Measurements from ENCODE around the gene DNASE1L2. TPM values are rescaled to one million over a fixed set of nuclear protein-coding genes. Genes with fewer than 3 reads are reported as not detected.

DNASE1L2 gene
- total and polyA plus RNA-seq, 10 of the 15 experiments (the other 5 are each of a cell fraction or from before 2014, with no cell fraction given): 0.06 to 1.5 (median 0.29) TPM

DNA sequence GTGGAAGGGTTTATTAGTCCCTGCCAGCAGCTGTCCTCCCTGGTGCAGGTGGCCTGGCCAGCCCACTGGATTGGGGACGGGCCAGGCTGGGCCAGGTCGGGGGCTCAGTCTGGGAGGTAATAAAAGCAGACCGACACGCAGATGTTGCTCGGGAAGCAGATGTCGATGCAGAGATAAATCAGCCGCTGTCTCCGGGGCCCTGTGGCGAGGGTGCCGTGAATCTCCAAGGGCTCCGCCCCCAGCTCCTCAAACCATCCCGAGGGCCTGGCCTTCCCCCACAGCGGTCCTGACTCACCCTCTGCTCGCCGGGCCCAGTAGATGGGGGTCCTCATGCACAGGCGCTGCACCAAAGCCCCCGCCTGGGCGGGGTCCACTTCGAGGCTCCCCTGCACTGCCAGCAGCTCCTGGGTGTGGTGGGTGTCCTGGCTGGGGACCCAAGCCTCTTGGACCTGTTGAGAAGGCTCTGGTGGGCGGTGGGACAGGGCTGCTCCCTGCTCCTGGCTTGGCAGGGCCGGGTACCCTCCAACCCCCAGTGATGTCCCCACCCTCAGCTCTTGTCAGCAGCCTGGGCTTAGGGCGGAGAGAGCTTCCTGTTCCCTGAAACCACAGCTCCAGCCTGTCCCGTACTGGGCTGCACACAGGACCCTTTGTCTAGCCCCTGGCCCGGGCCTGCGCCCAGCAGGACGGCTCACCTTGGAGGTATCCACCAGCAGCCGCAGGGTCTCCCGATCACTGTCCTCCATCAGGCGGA is 26.8 kb upstream of the DNASE1L2 start:
- Histone ChIP-seq H3K9ac (ENCODE audit: control insufficient read depth, insufficient read depth, low read length) (no peak overlapping the region), H4K20me1 (ENCODE audit: control insufficient read depth, insufficient read depth) (no peaks in the 10 kb centered on the region), H3K79me2 (ENCODE audit: control insufficient read depth, insufficient read depth, low read length) (peaks cover 33% of the 10 kb centered on the region), H2AFZ (ENCODE audit: control insufficient read depth, low read depth, low read length) (no peak overlapping the region), H3K4me3 (no peak overlapping the region), H3K4me2 (ENCODE audit: control insufficient read depth, insufficient read depth) (no peak overlapping the region), H3K27me3 (replicated peaks in 1 of 2; ENCODE audit: control insufficient read depth in 2 of 2, insufficient read depth in 2 of 2, low read length in 1 of 2) (no peaks in the 10 kb centered on the region), H3K36me3 (ENCODE audit: control insufficient read depth in 2 of 2, insufficient read depth in 2 of 2, low read length in 1 of 2) (peaks cover 8 to 19% of the 10 kb centered on the region in 2 experiments; a peak in 3 of 4 replicates), H3K27ac (ENCODE audit: control insufficient read depth, insufficient read depth) (no peak overlapping the region), H3K9me3 (replicated peaks; ENCODE audit: control insufficient read depth, insufficient read depth, low read length) (no peaks in the 10 kb centered on the region), H3K4me1 (ENCODE audit: control insufficient read depth, insufficient read depth, low read length) (peaks cover 6% of the 10 kb centered on the region; the same call in 1 of the 2 replicates)
- DNase-seq (ENCODE audit: low read depth, low spot score) (no peak), FAIRE-seq (no peak), ATAC-seq (no peak)
- TF ChIP-seq NR2F1 (conservative IDR thresholded peaks at IDR 0.05): no peak
- TF ChIP-seq ESRRA (IDR thresholded peaks at IDR 0.05; ENCODE audit: low read length): no peak
- TF ChIP-seq, protein P1, sequence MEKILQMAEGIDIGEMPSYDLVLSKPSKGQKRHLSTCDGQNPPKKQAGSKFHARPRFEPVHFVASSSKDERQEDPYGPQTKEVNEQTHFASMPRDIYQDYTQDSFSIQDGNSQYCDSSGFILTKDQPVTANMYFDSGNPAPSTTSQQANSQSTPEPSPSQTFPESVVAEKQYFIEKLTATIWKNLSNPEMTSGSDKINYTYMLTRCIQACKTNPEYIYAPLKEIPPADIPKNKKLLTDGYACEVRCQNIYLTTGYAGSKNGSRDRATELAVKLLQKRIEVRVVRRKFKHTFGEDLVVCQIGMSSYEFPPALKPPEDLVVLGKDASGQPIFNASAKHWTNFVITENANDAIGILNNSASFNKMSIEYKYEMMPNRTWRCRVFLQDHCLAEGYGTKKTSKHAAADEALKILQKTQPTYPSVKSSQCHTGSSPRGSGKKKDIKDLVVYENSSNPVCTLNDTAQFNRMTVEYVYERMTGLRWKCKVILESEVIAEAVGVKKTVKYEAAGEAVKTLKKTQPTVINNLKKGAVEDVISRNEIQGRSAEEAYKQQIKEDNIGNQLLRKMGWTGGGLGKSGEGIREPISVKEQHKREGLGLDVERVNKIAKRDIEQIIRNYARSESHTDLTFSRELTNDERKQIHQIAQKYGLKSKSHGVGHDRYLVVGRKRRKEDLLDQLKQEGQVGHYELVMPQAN (conservative IDR thresholded peaks at IDR 0.05): no peak
- no peak for TF ChIP-seq RAD51 (IDR thresholded peaks at IDR 0.05)
- TF ChIP-seq RCOR1 (conservative IDR thresholded peaks at IDR 0.05; ENCODE audit: low read depth, low read length): no peak
- no peak for TF ChIP-seq CREM (IDR thresholded peaks at IDR 0.05; ENCODE audit: low read depth)
- TF ChIP-seq SREBF2 (IDR thresholded peaks at IDR 0.05; ENCODE audit: low read length): no peak
- TF ChIP-seq SUPT20H (IDR thresholded peaks at IDR 0.05; ENCODE audit: borderline replicate concordance, control insufficient read depth, low read depth, low read length): no peak
- no peak for TF ChIP-seq MTA3 (IDR thresholded peaks at IDR 0.05; ENCODE audit: borderline replicate concordance, low read length)
- TF ChIP-seq, protein P2, sequence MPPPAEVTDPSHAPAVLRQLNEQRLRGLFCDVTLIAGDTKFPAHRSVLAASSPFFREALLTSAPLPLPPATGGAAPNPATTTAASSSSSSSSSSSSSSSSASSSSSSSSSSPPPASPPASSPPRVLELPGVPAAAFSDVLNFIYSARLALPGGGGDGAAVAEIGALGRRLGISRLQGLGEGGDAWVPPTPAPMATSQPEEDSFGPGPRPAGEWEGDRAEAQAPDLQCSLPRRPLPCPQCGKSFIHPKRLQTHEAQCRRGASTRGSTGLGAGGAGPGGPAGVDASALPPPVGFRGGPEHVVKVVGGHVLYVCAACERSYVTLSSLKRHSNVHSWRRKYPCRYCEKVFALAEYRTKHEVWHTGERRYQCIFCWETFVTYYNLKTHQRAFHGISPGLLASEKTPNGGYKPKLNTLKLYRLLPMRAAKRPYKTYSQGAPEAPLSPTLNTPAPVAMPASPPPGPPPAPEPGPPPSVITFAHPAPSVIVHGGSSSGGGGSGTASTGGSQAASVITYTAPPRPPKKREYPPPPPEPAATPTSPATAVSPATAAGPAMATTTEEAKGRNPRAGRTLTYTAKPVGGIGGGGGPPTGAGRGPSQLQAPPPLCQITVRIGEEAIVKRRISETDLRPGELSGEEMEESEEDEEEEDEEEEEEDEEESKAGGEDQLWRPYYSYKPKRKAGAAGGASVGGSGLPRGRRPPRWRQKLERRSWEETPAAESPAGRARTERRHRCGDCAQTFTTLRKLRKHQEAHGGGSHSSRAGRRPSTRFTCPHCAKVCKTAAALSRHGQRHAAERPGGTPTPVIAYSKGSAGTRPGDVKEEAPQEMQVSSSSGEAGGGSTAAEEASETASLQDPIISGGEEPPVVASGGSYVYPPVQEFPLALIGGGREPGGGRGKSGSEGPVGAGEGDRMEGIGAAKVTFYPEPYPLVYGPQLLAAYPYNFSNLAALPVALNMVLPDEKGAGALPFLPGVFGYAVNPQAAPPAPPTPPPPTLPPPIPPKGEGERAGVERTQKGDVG (CRISPR knock-in tag; IDR thresholded peaks at IDR 0.05): no peak
- TF ChIP-seq TCF12 (IDR thresholded peaks at IDR 0.05; ENCODE audit: low read depth, low read length): no peak
- TF ChIP-seq, protein P3, sequence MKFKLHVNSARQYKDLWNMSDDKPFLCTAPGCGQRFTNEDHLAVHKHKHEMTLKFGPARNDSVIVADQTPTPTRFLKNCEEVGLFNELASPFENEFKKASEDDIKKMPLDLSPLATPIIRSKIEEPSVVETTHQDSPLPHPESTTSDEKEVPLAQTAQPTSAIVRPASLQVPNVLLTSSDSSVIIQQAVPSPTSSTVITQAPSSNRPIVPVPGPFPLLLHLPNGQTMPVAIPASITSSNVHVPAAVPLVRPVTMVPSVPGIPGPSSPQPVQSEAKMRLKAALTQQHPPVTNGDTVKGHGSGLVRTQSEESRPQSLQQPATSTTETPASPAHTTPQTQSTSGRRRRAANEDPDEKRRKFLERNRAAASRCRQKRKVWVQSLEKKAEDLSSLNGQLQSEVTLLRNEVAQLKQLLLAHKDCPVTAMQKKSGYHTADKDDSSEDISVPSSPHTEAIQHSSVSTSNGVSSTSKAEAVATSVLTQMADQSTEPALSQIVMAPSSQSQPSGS (IDR thresholded peaks at IDR 0.05; ENCODE audit: low read length): no peak
- TF ChIP-seq, protein P4, sequence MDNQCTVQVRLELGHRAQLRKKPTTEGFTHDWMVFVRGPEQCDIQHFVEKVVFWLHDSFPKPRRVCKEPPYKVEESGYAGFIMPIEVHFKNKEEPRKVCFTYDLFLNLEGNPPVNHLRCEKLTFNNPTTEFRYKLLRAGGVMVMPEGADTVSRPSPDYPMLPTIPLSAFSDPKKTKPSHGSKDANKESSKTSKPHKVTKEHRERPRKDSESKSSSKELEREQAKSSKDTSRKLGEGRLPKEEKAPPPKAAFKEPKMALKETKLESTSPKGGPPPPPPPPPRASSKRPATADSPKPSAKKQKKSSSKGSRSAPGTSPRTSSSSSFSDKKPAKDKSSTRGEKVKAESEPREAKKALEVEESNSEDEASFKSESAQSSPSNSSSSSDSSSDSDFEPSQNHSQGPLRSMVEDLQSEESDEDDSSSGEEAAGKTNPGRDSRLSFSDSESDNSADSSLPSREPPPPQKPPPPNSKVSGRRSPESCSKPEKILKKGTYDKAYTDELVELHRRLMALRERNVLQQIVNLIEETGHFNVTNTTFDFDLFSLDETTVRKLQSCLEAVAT (IDR thresholded peaks at IDR 0.05): no peak
- no peak for TF ChIP-seq ZNF622 (IDR thresholded peaks at IDR 0.05)
- no peak for TF ChIP-seq FOS (IDR thresholded peaks at IDR 0.05; ENCODE audit: borderline replicate concordance, extremely low read depth, insufficient read length)
- TF ChIP-seq SUZ12 (IDR thresholded peaks at IDR 0.05; ENCODE audit: unreplicated experiment): no peak
- in situ Hi-C loops (cut with MboI): no loop called here
- RAD21 ChIA-PET (ENCODE audit: unreplicated experiment): no interaction called here
- SMC1A ChIA-PET (ENCODE audit: uncharacterized antibody, unreplicated experiment): no interaction called here
- BruUV-seq (replicated peaks): no TSS peak
- intact Hi-C loops (cut with micrococcal nuclease; ENCODE audit: unreplicated experiment): loop anchor here (5.0 kb wide), 1 partner anchor 43 kb away; the partner anchor contains the start of gene ECI1
- POLR2A ChIA-PET: no interaction called here
- CTCF ChIA-PET: no interaction called here
- 93% methylated on average over 29 of the region's 29 CpGs for WGBS (ENCODE audit: insufficient coverage, insufficient replicate concordance, low lambda C conversion rate, missing lambda C conversion rate)

All from GM12878 (cell line).